Esophagus muscularis mucosa (tissue), 4 donors: ENCODE results near the gene PPP1R16B. TPM values are rescaled to one million over a fixed set of nuclear protein-coding genes. Genes with fewer than 3 reads are reported as not detected.

ENCODE experiments used
- DNase-seq: peaks from one replicate; pipeline ENCODE4 v3.0.0-alpha.2; 2017; ENCODE audit errors: extremely low spot score
- H3K27ac ChIP-seq, 4 donors: fragments of 200-600 bp; sonication (generic); replicated peaks in 1 of 4; 1 replicate in 3 of 4; 2 replicates in 1 of 4; pipeline ENCODE4 v1.5.1; 2016 to 2019; ENCODE audit warnings: mild to moderate bottlenecking in 1 of 4
- H3K27me3 ChIP-seq, 4 donors: fragments of 200-600 bp; sonication (generic); one replicate each; pipeline versions ENCODE4 v1.5.1 to v1.6.0; 2016 to 2019
- H3K36me3 ChIP-seq, 4 donors: fragments of 200-600 bp; sonication (generic); one replicate each; pipeline ENCODE4 v1.5.1; 2016 to 2019
- H3K4me1 ChIP-seq, 4 donors: fragments of 200-600 bp; sonication (generic); one replicate each; pipeline ENCODE4 v1.5.1; 2016 to 2019
- H3K4me3 ChIP-seq, 4 donors: fragments of 200-600 bp; sonication (generic); 1 replicate in 2 of 4; 2 replicates in 2 of 4; pipeline ENCODE4 v1.5.1; 2016 to 2019; ENCODE audit warnings: mild to moderate bottlenecking in 4 of 4, moderate library complexity in 1 of 4
- H3K9me3 ChIP-seq, 4 donors: fragments of 200-600 bp; sonication (generic); 1 replicate in 3 of 4; 2 replicates in 1 of 4; pipeline ENCODE4 v1.5.1; 2016 to 2019
- EP300 ChIP-seq: sonication (generic); formaldehyde crosslinking; IDR thresholded peaks from one replicate; pipeline ENCODE4 v1.6.1; 2017; ENCODE audit warnings: antibody characterized with exemption
- POLR2A ChIP-seq: fragments of 450-650 bp; IDR thresholded peaks from one replicate; pipeline ENCODE4 v1.6.1; 2017; ENCODE audit warnings: antibody characterized with exemption, moderate library complexity, mild to moderate bottlenecking, low read depth
- POLR2AphosphoS5 ChIP-seq, 2 donors: sonication (generic); formaldehyde crosslinking; IDR thresholded peaks; one replicate each; pipeline ENCODE4 v1.6.1; 2017; ENCODE audit warnings: antibody characterized with exemption in 2 of 2
- WGBS: methylation state at CpG from one replicate; pipeline ENCODE4 v1.1.5; 2018; 5-methylcytosine and 5-hydroxymethylcytosine counted together
- intact Hi-C: fragments of 100-400 bp; cut with DNase I; formaldehyde crosslinking; loops from one replicate; pipeline ENCODE4 v1.15.1; 2023
- total RNA-seq, 4 donors: library from RNA; depleted of rRNA; stranded (reverse); fragments of >200 nt; gene quantifications; one replicate each; pipeline versions ENCODE4 v1.1.0 to v1.2.1, GENCODE V29; 2016
- TF ChIP-seq, protein P1 (sequence below), 3 experiments: fragments of 200-600 bp in 2 of 3; fragments of 450-650 bp in 1 of 3; sonication (generic) in 2 of 3; IDR thresholded peaks; one replicate each; pipeline ENCODE4 v1.5.1; 2017 to 2019; ENCODE audit warnings: antibody characterized with exemption in 3 of 3, mild to moderate bottlenecking in 2 of 3, moderate library complexity in 1 of 3

The PPP1R16B gene
- total RNA-seq, 4 donors from 2014 or later = 3.7 to 12.1 (median 6.8) TPM

DNA sequence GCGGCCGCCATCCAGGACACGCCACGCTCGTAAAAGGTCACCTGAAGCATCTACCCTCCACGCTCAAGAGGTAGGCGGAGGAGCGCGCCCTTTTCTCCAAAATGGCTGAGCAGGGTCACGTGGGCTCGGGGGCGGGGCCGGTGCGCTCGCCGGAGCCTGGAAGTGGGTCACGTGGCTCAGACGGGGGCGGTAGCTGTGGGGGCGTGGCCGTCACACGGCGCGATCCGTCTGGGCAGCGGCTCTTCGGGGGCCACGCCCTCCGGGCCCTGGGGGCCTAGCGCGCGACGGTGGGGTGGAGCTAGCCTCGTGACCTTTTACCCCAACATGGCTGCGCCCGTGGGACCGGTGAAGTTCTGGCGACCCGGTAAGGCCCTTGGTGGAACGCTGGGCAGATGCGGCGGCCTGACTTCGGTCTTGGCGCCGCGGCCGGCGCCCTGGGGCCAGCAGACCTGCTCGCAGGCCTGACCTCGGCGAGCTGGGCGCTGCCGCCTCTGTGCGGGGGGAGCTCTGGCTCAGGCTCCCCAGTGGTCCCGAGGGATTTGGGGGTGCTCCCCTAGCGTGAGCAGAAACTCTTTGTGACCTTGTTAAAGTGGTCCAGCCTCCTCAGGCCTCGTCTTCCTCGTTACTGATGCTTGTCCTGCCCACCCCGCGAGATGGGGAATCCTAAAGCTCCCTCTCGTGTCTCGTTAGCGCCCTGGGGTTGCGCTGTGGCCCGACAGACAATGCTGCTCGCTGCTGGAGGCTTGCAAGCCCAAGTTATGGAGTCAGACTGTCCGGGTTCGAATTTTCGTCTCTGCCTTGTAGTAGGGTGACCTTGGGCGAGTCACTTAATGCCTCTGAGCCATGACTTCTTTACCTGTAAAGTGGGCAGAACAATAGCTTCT lies 156.8 kb downstream of the PPP1R16B start, which contains the start of gene DHX35:
TSS of gene DHX35 (plus strand) at position 301 of the 884 bp plus-strand sequence. CDS start at position 325, 24 bp downstream.
- Histone ChIP-seq H3K27ac (peak within 1 kb of the TSS; percentile 91 to 98 (median 98)), H3K9me3 (no peaks in the 10 kb centered on the region), H3K27me3 (peaks cover 0 to 2% (median 0%) of the 10 kb centered on the region in 4 donors), H3K4me3 (peak within 1 kb of the TSS; percentile 82 to 99 (median 96)), H3K4me1 (peaks cover 15 to 39% (median 34%) of the 10 kb centered on the region in 4 donors), H3K36me3 (peaks cover 0 to 11% (median 0%) of the 10 kb centered on the region in 4 donors)
- intact Hi-C loops = no loop called here
- TF ChIP-seq POLR2A (no peak), POLR2AphosphoS5 (IDR thresholded peaks at IDR 0.05) (peak; percentile 91 to 95), EP300 (no peak)
- TF ChIP-seq, protein P1, sequence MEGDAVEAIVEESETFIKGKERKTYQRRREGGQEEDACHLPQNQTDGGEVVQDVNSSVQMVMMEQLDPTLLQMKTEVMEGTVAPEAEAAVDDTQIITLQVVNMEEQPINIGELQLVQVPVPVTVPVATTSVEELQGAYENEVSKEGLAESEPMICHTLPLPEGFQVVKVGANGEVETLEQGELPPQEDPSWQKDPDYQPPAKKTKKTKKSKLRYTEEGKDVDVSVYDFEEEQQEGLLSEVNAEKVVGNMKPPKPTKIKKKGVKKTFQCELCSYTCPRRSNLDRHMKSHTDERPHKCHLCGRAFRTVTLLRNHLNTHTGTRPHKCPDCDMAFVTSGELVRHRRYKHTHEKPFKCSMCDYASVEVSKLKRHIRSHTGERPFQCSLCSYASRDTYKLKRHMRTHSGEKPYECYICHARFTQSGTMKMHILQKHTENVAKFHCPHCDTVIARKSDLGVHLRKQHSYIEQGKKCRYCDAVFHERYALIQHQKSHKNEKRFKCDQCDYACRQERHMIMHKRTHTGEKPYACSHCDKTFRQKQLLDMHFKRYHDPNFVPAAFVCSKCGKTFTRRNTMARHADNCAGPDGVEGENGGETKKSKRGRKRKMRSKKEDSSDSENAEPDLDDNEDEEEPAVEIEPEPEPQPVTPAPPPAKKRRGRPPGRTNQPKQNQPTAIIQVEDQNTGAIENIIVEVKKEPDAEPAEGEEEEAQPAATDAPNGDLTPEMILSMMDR (IDR thresholded peaks at IDR 0.05) = peak in 2 of 3 experiments; percentile 43 to 48
- WGBS = no CpG with 5 or more reads among the region's 70 CpGs
- DNase-seq = peak; percentile 100

DNA sequence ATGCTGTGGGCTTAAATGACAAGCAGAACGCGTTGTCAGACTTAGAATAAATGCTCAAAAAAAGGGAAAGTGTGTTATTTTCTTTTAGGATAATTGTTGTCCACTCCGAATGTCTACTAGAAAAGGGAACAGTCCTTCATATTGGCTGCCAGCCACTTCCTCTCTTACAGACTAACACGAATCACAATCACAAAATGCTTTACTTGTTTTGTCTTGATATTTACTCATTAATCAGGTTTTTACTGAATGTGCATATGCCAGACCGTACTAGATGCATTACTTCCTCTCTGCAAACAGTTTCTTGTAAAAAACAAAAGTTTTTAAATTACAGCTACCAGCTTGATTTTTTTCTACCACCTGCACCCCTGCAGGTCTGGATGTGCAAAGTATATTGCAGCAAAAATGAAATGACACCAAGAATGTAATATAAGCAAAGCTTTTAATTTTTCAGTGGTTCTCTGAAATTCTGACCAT lies 157.5 kb downstream of the PPP1R16B start:
- Histone ChIP-seq H3K27me3 (peaks cover 0 to 2% (median 0%) of the 10 kb centered on the region in 4 donors), H3K36me3 (peaks cover 0 to 11% (median 0%) of the 10 kb centered on the region in 4 donors), H3K4me1 (peaks cover 15 to 46% (median 40%) of the 10 kb centered on the region in 4 donors), H3K9me3 (no peaks in the 10 kb centered on the region), H3K4me3 (peak overlapping the region; percentile 82 to 99 (median 96)), H3K27ac (peak overlapping the region; percentile 91 to 98 (median 98))
- 5% methylated on average over 5 of the region's 5 CpGs for WGBS
- DNase-seq = no peak
- TF ChIP-seq, protein P1 (IDR thresholded peaks at IDR 0.05) = no peak
- TF ChIP-seq POLR2A (no peak), POLR2AphosphoS5 (IDR thresholded peaks at IDR 0.05) (no peak), EP300 (no peak)
- intact Hi-C loops = no loop called here

- peak overlapping the region in 3 of 4 donors; percentile 87 to 98 (median 98) for H3K27ac ChIP-seq
Observed at GRCh38 chr20:38963745-38964144, 158.2 kb downstream of the PPP1R16B start.

DNA sequence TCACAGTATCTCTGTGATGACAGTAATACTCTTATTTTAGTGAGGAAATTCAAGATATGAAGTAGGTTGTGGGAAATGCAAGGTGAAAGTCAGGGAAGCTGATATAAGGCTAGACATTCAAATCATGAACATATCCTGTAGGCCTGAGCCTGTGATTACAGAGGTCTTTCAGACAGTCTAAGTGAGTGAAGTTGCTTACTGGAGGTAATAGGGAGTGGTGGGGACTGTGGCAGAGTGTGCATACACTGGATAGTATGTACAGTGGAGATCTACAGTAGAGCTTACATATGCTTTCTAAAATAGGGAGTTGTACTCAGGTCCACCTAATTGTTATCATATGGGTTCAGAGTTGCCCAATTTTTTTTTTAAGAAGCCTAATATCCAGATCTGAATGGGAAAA lies 159.8 kb downstream of the PPP1R16B start:
- H3K36me3 ChIP-seq = peaks cover 0 to 19% (median 9%) of the 10 kb centered on the region in 4 donors
- peak overlapping the region; percentile 14 to 98 (median 85) for H3K27ac ChIP-seq
- intact Hi-C loops = loop anchor here (2.0 kb wide), 1 partner anchor 78 kb away; no protein-coding TSS in a partner anchor
- TF ChIP-seq, protein P1 (IDR thresholded peaks at IDR 0.05) = no peak
- TF ChIP-seq EP300 = no peak
- no peak for TF ChIP-seq POLR2A
- TF ChIP-seq POLR2AphosphoS5 (IDR thresholded peaks at IDR 0.05) = no peak
- peaks cover 20 to 67% (median 61%) of the 10 kb centered on the region in 4 donors for H3K4me1 ChIP-seq
- peaks cover 0 to 2% (median 0%) of the 10 kb centered on the region in 4 donors for H3K27me3 ChIP-seq
- no peak overlapping the region for H3K4me3 ChIP-seq
- DNase-seq = no peak
- H3K9me3 ChIP-seq = no peaks in the 10 kb centered on the region

More at GRCh38 chr20:38963745-38964144, 158.2 kb downstream of the PPP1R16B start:
- Histone ChIP-seq H3K36me3 (peaks cover 0 to 11% (median 0%) of the 10 kb centered on the region in 4 donors), H3K4me3 (no peak overlapping the region), H3K9me3 (no peaks in the 10 kb centered on the region), H3K4me1 (peaks cover 15 to 53% (median 48%) of the 10 kb centered on the region in 4 donors), H3K27me3 (peaks cover 0 to 2% (median 0%) of the 10 kb centered on the region in 4 donors)
- DNase-seq = no peak
- intact Hi-C loops = loop anchor here (2.0 kb wide), 1 partner anchor 79 kb away; no protein-coding TSS in a partner anchor
- TF ChIP-seq POLR2A = no peak
- TF ChIP-seq POLR2AphosphoS5 (IDR thresholded peaks at IDR 0.05) = no peak

- Histone ChIP-seq H3K4me1 (peaks cover 10 to 62% (median 57%) of the 10 kb centered on the region in 4 donors), H3K27me3 (no peaks in the 10 kb centered on the region), H3K4me3 (no peak overlapping the region), H3K9me3 (no peaks in the 10 kb centered on the region), H3K27ac (peak overlapping the region; percentile 79 to 98 (median 85)), H3K36me3 (peaks cover 0 to 38% (median 20%) of the 10 kb centered on the region in 4 donors)
- WGBS = 53% methylated on average over 6 of the region's 6 CpGs
- DNase-seq = no peak
- TF ChIP-seq POLR2AphosphoS5 (IDR thresholded peaks at IDR 0.05) (peak in 1 of 2 donors; percentile 40), POLR2A (no peak)
- intact Hi-C loops = no loop called here
Observed at GRCh38 chr20:38968090-38968489, 162.6 kb downstream of the PPP1R16B start.
